SK-N-SH (cell line): Measurements from ENCODE around the gene NEMP1. TPM values are rescaled to one million over a fixed set of nuclear protein-coding genes. Genes with fewer than 3 reads are reported as not detected.

Source experiments
- CTCF ChIA-PET: fragments of 300-600, 350-600 bp; formaldehyde crosslinking; extraction: SDS; loops from one replicate; lab custom pipeline; 2021; lab: Yijun Ruan, JAX
- POLR2A ChIA-PET: fragments of 350-600 bp; sonication (Branson Sonifier 250); formaldehyde crosslinking; extraction: SDS; loops from one replicate; lab custom pipeline; 2020; ENCODE audit warnings: antibody characterized with exemption, inconsistent platforms; lab: Yijun Ruan, JAX
- DNase-seq: peaks from one replicate; pipeline ENCODE4 v3.0.0; 2012
- H2AFZ ChIP-seq: fragments of 200-600 bp; sonication (generic); 2 replicates; pipeline ENCODE4 v1.8.1; 2016; ENCODE audit warnings: antibody characterized with exemption, mild to moderate bottlenecking, low read depth
- H3F3A ChIP-seq: fragments of 200-600 bp; sonication (generic); replicated peaks from 2 replicates; pipeline ENCODE3; 2016; ENCODE audit warnings: antibody characterized with exemption, mild to moderate bottlenecking; ENCODE audit not compliant: insufficient read depth
- H3K27ac ChIP-seq, 2 experiments: fragments of 200-500 bp in 1 of 2; fragments of 200-600 bp in 1 of 2; sonication (Bioruptor generic) in 1 of 2; sonication (generic), shearing (Covaris generic) in 1 of 2; 2 replicates each; pipeline versions ENCODE4 v1.5.1 to v1.6.1; 2014 to 2016; ENCODE audit warnings: low read depth in 2 of 2, inconsistent platforms in 1 of 2, low read length in 1 of 2, mild to moderate bottlenecking in 1 of 2, mixed read lengths in 1 of 2
- H3K27me3 ChIP-seq: fragments of 200-600 bp; sonication (generic), shearing (Covaris generic); 2 replicates; pipeline ENCODE4 v1.6.1; 2016; ENCODE audit warnings: mixed run types; ENCODE audit not compliant: insufficient read depth
- H3K36me3 ChIP-seq, 2 experiments: fragments of 200-500 bp in 1 of 2; fragments of 200-600 bp in 1 of 2; sonication (Bioruptor generic) in 1 of 2; sonication (generic) in 1 of 2; replicated peaks in 1 of 2; 2 replicates each; pipeline versions ENCODE3 to v1.5.1; 2014 to 2016; ENCODE audit warnings: low read length in 1 of 2, mild to moderate bottlenecking in 1 of 2; ENCODE audit not compliant: insufficient read depth in 2 of 2, control insufficient read depth in 1 of 2
- H3K4me1 ChIP-seq, 2 experiments: fragments of 200-500 bp in 1 of 2; fragments of 200-600 bp in 1 of 2; sonication (Bioruptor generic) in 1 of 2; sonication (generic), shearing (Covaris generic) in 1 of 2; 2 replicates each; pipeline versions ENCODE4 v1.5.1 to v1.6.1; 2014 to 2016; ENCODE audit warnings: low read depth in 1 of 2, low read length in 1 of 2, mixed run types in 1 of 2; ENCODE audit not compliant: insufficient read depth in 2 of 2, control insufficient read depth in 1 of 2
- H3K4me2 ChIP-seq: fragments of 200-600 bp; sonication (generic), shearing (Covaris generic); 2 replicates; pipeline ENCODE4 v1.6.1; 2017; ENCODE audit warnings: mixed run types
- H3K4me3 ChIP-seq, 2 experiments: fragments of 200-500 bp in 1 of 2; fragments of 200-600 bp in 1 of 2; sonication (Bioruptor generic) in 1 of 2; sonication (generic), shearing (Covaris generic) in 1 of 2; 2 replicates each; pipeline versions ENCODE4 v1.5.1 to v1.8.1; 2014 to 2016; ENCODE audit warnings: low read depth in 2 of 2, inconsistent platforms in 1 of 2, low read length in 1 of 2, mild to moderate bottlenecking in 1 of 2, mixed read lengths in 1 of 2, moderate library complexity in 1 of 2
- H3K79me2 ChIP-seq: fragments of 200-600 bp; sonication (generic); 2 replicates; pipeline ENCODE4 v1.8.1; 2017; ENCODE audit warnings: mild to moderate bottlenecking; ENCODE audit not compliant: insufficient read depth
- H3K9ac ChIP-seq: fragments of 200-600 bp; sonication (generic); 2 replicates; pipeline ENCODE4 v1.6.1; 2017; ENCODE audit warnings: mixed run types
- H3K9me2 ChIP-seq: fragments of 200-600 bp; sonication (generic); 2 replicates; pipeline ENCODE4 v1.6.1; 2017; ENCODE audit warnings: mixed run types
- H3K9me3 ChIP-seq: fragments of 200-600 bp; sonication (generic); 2 replicates; pipeline ENCODE4 v1.6.1; 2017; ENCODE audit warnings: mixed run types, mild to moderate bottlenecking, moderate library complexity
- H4K20me1 ChIP-seq: fragments of 200-600 bp; sonication (generic); 2 replicates; pipeline ENCODE4 v1.6.1; 2017; ENCODE audit warnings: mild to moderate bottlenecking, mixed run types; ENCODE audit not compliant: insufficient read depth
- CTCF ChIP-seq: fragments of 200-600 bp; sonication (generic); IDR thresholded peaks from 2 replicates; pipeline ENCODE4 v1.6.1; 2017; ENCODE audit warnings: antibody characterized with exemption, mild to moderate bottlenecking, moderate library complexity
- FOSL2 ChIP-seq: IDR thresholded peaks from 2 replicates; pipeline ENCODE4 v1.4.0; 2012; ENCODE audit warnings: low read depth, mild to moderate bottlenecking, moderate library complexity, borderline replicate concordance
- FOXJ3 ChIP-seq: sonication (generic); formaldehyde crosslinking; IDR thresholded peaks from 2 replicates; pipeline ENCODE4 v1.5.1; 2020; ENCODE audit warnings: mild to moderate bottlenecking, missing genetic modification reagents
- GATA2 ChIP-seq: sonication (generic); formaldehyde crosslinking; IDR thresholded peaks from 2 replicates; pipeline ENCODE4 v1.5.0; 2020; ENCODE audit warnings: mild to moderate bottlenecking, missing genetic modification reagents
- JUND ChIP-seq: IDR thresholded peaks from 2 replicates; pipeline ENCODE4 v1.4.0; 2012
- RAD21 ChIP-seq: IDR thresholded peaks from 2 replicates; pipeline ENCODE4 v1.6.1; 2012; ENCODE audit warnings: mild to moderate bottlenecking, low read length
- RCOR1 ChIP-seq: fragments of 150-350 bp; IDR thresholded peaks from 2 replicates; pipeline ENCODE4 v1.6.1; 2017; ENCODE audit warnings: antibody characterized with exemption, low read length
- REST ChIP-seq: IDR thresholded peaks from 2 replicates; pipeline ENCODE4 v1.6.1; 2012; ENCODE audit warnings: mild to moderate bottlenecking, low read depth, low read length, moderate library complexity
- RXRA ChIP-seq: IDR thresholded peaks from 2 replicates; pipeline ENCODE4 v1.4.0; 2012; ENCODE audit warnings: low read depth, mild to moderate bottlenecking, borderline replicate concordance
- TAF1 ChIP-seq: IDR thresholded peaks from 2 replicates; pipeline ENCODE4 v1.6.1; 2012; ENCODE audit warnings: low read depth, mild to moderate bottlenecking, low read length, moderate library complexity, borderline replicate concordance
- TEAD4 ChIP-seq: IDR thresholded peaks from 2 replicates; pipeline ENCODE4 v1.4.0; 2012; ENCODE audit warnings: mild to moderate bottlenecking, borderline replicate concordance; ENCODE audit not compliant: insufficient read depth
- YY1 ChIP-seq: IDR thresholded peaks from 2 replicates; pipeline ENCODE4 v1.4.0; 2012; ENCODE audit warnings: low read depth, mild to moderate bottlenecking
- WGBS: methylation state at CpG from one replicate; pipeline ENCODE4 v1.1.6; 2017; ENCODE audit warnings: low lambda C conversion rate; 5-methylcytosine and 5-hydroxymethylcytosine counted together
- polyA plus RNA-seq, 3 experiments: library from polyadenylated mRNA; depleted of rRNA; stranded (reverse); fragments of >200 nt; gene quantifications; 2 replicates each; pipeline ENCODE4 v1.2.3, GENCODE V29; 2012
- TF ChIP-seq, protein P1 (sequence below): fragments of 150-350 bp; IDR thresholded peaks from 2 replicates; pipeline ENCODE4 v1.6.1; 2016; ENCODE audit warnings: mild to moderate bottlenecking, low read depth, low read length

NEMP1 gene
- polyA plus RNA-seq, 1 of the 3 experiments (the other 2 are of a cell fraction): 6.2 TPM

DNA sequence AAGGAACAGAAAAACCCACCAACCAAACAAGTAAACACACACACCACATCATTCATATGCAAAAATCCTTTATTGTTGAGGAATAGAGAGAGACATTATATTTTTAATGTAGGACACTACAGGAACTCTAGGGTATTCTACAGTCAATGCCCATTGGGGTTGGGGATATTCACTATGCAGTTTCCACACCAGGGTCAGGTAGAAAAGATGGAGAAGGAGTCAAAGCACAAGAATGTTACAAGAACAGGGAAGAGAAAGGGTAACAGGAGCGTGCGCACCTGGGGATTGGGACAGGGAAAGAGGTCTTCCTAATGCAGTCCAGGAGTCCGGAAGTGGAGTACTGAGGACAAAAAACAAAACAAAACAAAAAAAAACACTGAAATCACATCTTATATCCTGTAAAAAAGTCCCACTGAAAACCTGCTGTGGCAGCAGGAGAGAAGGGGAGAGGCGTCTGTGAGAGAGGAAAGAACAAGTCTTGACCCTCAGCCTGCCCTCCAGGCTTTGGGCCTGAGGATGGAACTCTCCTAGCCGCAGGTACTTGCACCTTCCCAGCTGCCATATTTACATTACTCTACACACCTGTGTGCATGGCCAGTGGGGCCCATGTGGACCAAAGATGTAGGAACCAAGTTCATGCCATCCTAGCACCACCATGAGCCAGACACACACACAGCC lies 68.5 kb downstream of the NEMP1 start:
- Histone ChIP-seq H3K27me3 (peaks cover 26% of the 10 kb centered on the region), H3K36me3 (no peaks in the 10 kb centered on the region), H3K27ac (no peak overlapping the region), H3K4me1 (peaks cover 5 to 11% of the 10 kb centered on the region in 2 experiments; a peak in 3 of 4 replicates), H3K9me3 (no peaks in the 10 kb centered on the region), H2AFZ (no peak overlapping the region), H3K9me2 (no peaks in the 10 kb centered on the region), H3K79me2 (peaks cover 10% of the 10 kb centered on the region), H3K4me3 (no peak overlapping the region), H3F3A (no peaks in the 10 kb centered on the region), H3K9ac (no peak overlapping the region), H4K20me1 (no peaks in the 10 kb centered on the region), H3K4me2 (no peak overlapping the region)
- WGBS: 88% methylated on average over 5 of the region's 5 CpGs
- ChIA-PET POLR2A (no interaction called here), CTCF (interaction anchor here (1.1 to 15.0 kb wide), 7 partner anchors 19 to 102 kb away, joined by 3 to 257 read pairs (median 13); partner anchors contain the start of gene STAT6)
- no peak for TF ChIP-seq GATA2 (CRISPR knock-in tag)
- TF ChIP-seq, protein P1, sequence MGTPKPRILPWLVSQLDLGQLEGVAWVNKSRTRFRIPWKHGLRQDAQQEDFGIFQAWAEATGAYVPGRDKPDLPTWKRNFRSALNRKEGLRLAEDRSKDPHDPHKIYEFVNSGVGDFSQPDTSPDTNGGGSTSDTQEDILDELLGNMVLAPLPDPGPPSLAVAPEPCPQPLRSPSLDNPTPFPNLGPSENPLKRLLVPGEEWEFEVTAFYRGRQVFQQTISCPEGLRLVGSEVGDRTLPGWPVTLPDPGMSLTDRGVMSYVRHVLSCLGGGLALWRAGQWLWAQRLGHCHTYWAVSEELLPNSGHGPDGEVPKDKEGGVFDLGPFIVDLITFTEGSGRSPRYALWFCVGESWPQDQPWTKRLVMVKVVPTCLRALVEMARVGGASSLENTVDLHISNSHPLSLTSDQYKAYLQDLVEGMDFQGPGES: no peak
- TF ChIP-seq REST: no peak
- TF ChIP-seq YY1: no peak
- TF ChIP-seq JUND: no peak
- no peak for TF ChIP-seq RXRA
- TF ChIP-seq TAF1: no peak
- no peak for TF ChIP-seq RCOR1
- TF ChIP-seq RAD21: no peak
- TF ChIP-seq FOSL2: no peak
- no peak for TF ChIP-seq FOXJ3 (CRISPR knock-in tag)
- TF ChIP-seq CTCF: no peak
- TF ChIP-seq TEAD4: no peak
- no peak for DNase-seq
